Hepatocyte (in vitro differentiated cells): ENCODE measurements around the gene ZDHHC16.

Experiments
- EZH2 ChIP-seq: fragments of 200-600 bp; sonication (generic); IDR thresholded peaks from 2 replicates; pipeline ENCODE4 v1.6.1; 2016; ENCODE audit warnings: antibody characterized with exemption, mild to moderate bottlenecking, borderline replicate concordance
- EZH2phosphoT487 ChIP-seq: fragments of 200-600 bp; sonication (generic); IDR thresholded peaks from one replicate; pipeline ENCODE4 v1.6.1; 2018; ENCODE audit warnings: antibody characterized with exemption, mild to moderate bottlenecking, low read depth, moderate library complexity; ENCODE audit not compliant: unreplicated experiment, severe bottlenecking
- TF ChIP-seq, protein P1 (sequence below): fragments of 200-600 bp; sonication (generic); IDR thresholded peaks from 2 replicates; pipeline ENCODE4 v1.5.1; 2016; ENCODE audit warnings: antibody characterized with exemption, mild to moderate bottlenecking; ENCODE audit not compliant: poor library complexity

- TF ChIP-seq, protein P1, sequence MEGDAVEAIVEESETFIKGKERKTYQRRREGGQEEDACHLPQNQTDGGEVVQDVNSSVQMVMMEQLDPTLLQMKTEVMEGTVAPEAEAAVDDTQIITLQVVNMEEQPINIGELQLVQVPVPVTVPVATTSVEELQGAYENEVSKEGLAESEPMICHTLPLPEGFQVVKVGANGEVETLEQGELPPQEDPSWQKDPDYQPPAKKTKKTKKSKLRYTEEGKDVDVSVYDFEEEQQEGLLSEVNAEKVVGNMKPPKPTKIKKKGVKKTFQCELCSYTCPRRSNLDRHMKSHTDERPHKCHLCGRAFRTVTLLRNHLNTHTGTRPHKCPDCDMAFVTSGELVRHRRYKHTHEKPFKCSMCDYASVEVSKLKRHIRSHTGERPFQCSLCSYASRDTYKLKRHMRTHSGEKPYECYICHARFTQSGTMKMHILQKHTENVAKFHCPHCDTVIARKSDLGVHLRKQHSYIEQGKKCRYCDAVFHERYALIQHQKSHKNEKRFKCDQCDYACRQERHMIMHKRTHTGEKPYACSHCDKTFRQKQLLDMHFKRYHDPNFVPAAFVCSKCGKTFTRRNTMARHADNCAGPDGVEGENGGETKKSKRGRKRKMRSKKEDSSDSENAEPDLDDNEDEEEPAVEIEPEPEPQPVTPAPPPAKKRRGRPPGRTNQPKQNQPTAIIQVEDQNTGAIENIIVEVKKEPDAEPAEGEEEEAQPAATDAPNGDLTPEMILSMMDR, result no peak
- TF ChIP-seq EZH2phosphoT487 (no peak), EZH2 (no peak)
These were observed 56.9 kb downstream of the ZDHHC16 start for GRCh38 chr10:97502916-97503315.
